ENCODE data around the gene CCR4.
"Not testable (repeated sequence)": the region's sequence is repeated elsewhere in the genome, so short reads cannot be mapped to it uniquely, and the experiment has no call there.

The CCR4 gene

GRCh38 chr3:32984918-32985317, 33.5 kb downstream of the CCR4 start:
- not testable (repeated sequence) for FAIRE-seq

GRCh38 chr3:32989171-32989570, 37.7 kb downstream of the CCR4 start:
- FAIRE-seq = no peak

DNA sequence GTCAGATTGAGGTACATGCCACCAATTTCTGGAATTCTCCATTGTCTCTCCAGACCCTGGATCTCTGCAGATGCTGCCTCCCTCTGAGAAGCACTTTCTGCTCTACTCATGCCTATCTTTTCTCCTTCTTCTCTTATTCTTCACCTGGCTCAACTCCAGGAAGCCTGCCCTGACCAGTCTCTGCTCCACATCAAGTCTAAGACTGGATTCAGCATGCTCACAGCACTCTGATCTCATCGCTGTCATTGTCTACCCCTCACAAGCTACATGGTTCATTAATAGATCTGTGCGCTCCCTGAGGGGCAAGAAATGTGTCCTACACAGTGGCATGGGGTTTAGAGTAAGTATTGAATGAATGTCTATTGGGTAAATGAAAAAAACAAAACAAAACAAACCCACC, 38.7 kb downstream of the CCR4 start:
- FAIRE-seq = no peak

GRCh38 chr3:32991781-32992180, 40.3 kb downstream of the CCR4 start:
- FAIRE-seq = no peak

DNA sequence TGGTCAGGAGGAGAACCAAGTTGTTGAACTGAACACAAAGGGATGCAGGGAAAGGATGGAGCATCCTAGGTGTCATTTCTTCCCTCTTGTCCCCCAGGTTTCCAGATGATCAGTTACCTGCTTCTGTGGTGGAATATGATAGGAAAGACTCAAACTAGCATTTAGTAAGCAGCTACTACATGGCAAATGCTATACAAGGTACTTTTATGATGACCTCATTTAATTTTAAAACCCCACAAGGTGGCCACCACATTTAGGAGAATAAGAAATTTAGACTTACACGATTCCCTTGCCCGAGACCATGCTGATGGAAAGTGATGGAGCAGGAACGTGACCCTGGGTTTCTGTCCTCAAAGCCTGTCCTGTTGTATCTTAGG, 40.9 kb downstream of the CCR4 start:
- FAIRE-seq = no peak

DNA sequence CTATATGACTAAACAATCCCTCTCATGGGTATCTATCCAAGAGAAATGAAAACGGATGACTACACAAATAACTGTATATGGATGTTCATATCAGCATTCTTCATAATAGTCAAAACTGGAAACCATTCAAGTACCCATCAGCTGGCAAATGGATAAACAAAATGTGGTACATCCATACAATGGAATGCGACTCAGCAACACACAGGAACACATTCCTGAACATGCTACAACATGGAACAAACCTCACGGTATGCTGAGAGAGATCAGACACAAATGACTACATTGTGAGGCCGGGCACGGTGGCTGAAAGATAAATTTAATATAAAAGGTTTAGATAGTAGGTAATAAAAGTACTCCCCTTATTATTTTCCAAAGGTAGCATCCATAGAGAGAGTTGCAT, 42.6 kb downstream of the CCR4 start:
- FAIRE-seq = no peak

DNA sequence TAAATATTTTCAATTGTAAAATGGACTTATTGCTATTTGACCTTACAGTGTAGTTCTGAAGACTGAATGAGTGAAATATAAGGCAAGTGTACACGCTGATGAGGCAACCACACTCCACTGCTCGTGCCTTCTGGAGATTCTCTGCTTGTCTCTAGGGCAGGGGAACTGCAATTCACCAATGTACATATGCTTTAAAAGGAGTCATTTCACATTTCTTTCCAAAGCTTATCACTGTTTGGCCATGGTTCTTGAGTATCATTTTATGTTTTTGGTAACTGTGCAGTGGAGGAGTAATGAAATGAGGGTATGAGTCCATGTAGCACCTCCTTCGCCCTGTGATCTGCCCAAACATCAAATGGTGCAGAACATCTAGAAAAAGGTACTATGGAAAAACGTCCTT, 43.7 kb downstream of the CCR4 start:
- no peak for FAIRE-seq

DNA sequence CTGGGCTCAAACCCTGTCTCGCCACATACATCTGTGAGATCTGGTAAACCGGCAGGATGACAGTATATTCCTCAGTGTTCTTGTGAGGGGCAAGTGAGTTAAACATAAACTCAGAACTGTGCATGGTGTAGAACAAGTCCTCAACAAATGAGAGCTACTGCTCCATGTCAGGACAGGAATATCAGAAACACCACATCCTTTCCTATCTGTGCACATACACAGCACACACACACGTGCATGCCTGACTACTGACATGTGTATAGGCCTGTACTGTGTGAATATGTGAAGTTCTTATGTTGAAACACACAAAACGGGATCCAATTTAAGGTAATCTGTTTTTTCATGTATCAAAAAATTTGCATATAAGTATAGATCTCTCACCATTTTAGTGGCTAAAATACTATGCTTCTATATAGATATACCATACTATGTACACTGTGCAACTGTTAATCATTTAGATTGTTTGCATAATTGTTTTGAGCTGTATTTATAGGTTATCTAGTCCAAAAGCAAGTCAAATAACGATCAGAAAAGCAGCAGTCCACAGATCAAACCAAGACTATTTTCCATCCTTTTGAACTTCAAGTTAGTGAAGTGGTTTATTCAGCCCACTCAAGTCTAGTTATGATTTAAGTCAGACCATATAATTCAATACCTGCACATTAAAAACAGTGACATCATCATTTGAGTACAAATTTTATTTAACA, 44.8 kb downstream of the CCR4 start:
- FAIRE-seq = no peak

DNA sequence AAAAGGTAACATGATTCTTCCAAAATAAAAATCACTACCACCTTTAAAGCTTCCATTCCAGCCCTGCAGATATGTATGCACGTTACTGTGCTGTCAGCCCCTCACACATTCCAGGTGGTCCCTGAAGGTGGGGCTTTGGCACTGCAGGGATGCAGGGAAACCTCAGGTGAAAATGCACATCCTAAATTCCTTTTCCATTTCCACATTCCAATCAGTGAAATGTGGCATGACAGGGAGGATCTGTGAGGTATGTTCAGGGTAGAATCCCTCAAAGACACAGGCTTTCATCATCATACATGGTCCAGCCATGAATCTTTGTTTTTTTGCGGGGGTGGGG, 45.3 kb downstream of the CCR4 start:
- no peak for FAIRE-seq

- FAIRE-seq = no peak
These were observed 47.4 kb downstream of the CCR4 start for GRCh38 chr3:32998631-32999451.

GRCh38 chr3:33000691-33001385, 49.4 kb downstream of the CCR4 start:
- no peak for FAIRE-seq

DNA sequence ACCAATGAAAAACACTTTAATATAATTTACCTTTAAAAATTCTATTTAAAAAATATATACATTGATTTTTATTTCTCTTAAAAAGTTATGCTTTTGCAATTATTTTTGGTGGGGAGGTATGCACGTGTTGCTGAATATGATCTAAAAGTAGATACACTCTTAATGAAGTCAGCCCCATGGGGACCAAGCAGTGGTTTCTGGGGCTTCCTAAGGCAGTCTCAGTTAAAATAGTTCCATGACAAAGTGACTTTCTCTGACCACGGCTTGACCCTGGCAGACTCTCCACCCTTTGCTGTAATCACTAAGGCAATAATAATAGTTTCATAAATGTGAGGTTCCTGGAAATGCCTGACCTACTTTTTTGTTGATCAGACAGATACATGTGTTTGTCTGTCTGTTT, 50.4 kb downstream of the CCR4 start:
- FAIRE-seq = no peak

- FAIRE-seq = no peak
These were observed 51.9 kb downstream of the CCR4 start for GRCh38 chr3:33003308-33003707.

DNA sequence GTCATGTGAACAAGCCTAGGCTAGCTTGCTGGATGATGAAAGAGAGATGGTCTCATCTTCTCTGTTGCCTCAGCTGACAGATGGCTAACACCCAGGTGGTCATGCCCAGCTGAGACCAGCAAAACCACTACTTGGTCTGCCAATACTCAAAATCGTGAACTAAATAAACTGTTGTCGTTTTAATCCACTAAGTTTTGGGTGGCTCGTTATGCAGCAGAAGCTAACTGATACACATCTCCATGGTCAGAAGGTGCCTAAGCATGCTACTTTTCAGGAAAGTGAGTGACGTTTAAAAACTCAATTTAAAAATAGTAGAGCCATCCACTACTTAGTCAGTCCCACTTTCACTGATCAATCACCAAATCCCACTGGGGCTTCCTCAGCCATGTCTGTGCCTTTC, 52.8 kb downstream of the CCR4 start:
- FAIRE-seq = no peak

DNA sequence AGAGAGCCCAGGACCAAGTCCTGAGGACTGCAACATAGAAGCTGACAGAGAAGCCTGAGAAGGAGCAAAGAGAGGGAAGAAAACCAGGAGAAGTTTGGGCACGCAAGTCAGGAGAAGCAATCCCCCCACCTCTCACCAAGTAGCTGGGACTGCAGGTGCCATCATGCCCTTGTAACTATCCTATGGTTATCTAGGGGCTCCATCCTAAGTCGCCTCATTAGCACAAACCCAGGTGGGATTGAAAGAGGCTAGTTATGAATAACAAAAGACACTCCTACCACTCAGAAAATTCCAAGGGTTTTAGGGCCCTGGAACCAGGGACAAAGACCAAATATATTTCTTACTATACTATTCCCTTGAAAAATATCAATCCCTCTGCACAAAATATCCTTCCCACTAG, 53.5 kb downstream of the CCR4 start:
- no peak for FAIRE-seq

All from TTC549 (cell line).